Heart right ventricle (tissue), 16 donors: ENCODE measurements around the gene SLC22A3. TPM values are rescaled to one million over a fixed set of nuclear protein-coding genes. Genes with fewer than 3 reads are reported as not detected.
A peak's percentile ranks its signal among the peaks of the same experiment; 100 is the strongest.

ENCODE experiments used
- ATAC-seq, 8 donors: fragments of 200-7000 bp; cut with Tn5 transposase; one replicate each; pipeline ENCODE4 v1.9.1; 2020; ENCODE audit warnings: mild to moderate bottlenecking in 8 of 8, moderate library complexity in 8 of 8, moderate number of reproducible peaks in 1 of 8
- DNase-seq, 2 donors: peaks; one replicate each; pipeline ENCODE4 v3.0.0-alpha.2; 2020
- H3K27ac ChIP-seq, 10 donors: fragments of 200-600 bp; sonication (generic) in 2 of 10; one replicate each; pipeline versions ENCODE4 v1.5.0 to v1.8.0; 2020 to 2022; ENCODE audit warnings: mild to moderate bottlenecking in 3 of 10
- H3K27me3 ChIP-seq, 7 donors: fragments of 200-600 bp; one replicate each; pipeline ENCODE4 v1.8.0; 2021 to 2022; ENCODE audit warnings: mild to moderate bottlenecking in 2 of 7
- H3K36me3 ChIP-seq, 9 donors: fragments of 200-600 bp; sonication (generic) in 1 of 9; one replicate each; pipeline versions ENCODE4 v1.5.0 to v1.8.0; 2020 to 2022; ENCODE audit warnings: mild to moderate bottlenecking in 2 of 9
- H3K4me1 ChIP-seq, 9 donors: fragments of 200-600 bp; sonication (generic) in 1 of 9; one replicate each; pipeline versions ENCODE4 v1.5.0 to v1.8.0; 2020 to 2022; ENCODE audit warnings: mild to moderate bottlenecking in 4 of 9
- H3K4me3 ChIP-seq, 10 donors: fragments of 200-600 bp; sonication (generic) in 2 of 10; one replicate each; pipeline versions ENCODE4 v1.5.0 to v1.8.0; 2020 to 2022; ENCODE audit warnings: mild to moderate bottlenecking in 7 of 10, moderate library complexity in 2 of 10
- H3K9me3 ChIP-seq, 11 donors: fragments of 200-600 bp in 10 of 11; sonication (generic) in 2 of 11; one replicate each; pipeline versions ENCODE4 v1.5.0 to v1.8.0; 2013 to 2022; ENCODE audit warnings: mild to moderate bottlenecking in 2 of 11, control low read depth in 1 of 11, moderate library complexity in 1 of 11
- CTCF ChIP-seq, 9 donors: fragments of 200-600 bp; sonication (generic) in 2 of 9; IDR thresholded peaks; one replicate each; pipeline versions ENCODE4 v1.5.0 to v1.8.0; 2021 to 2022; ENCODE audit warnings: antibody characterized with exemption in 9 of 9, mild to moderate bottlenecking in 5 of 9, moderate library complexity in 1 of 9
- WGBS, 2 donors: extraction: QIAGEN DNeasy Blood & Tissue Kit; methylation state at CpG; one replicate each; pipeline ENCODE4 v1.1.7; 2013; ENCODE audit warnings: inconsistent platforms in 1 of 2; 5-methylcytosine and 5-hydroxymethylcytosine counted together
- intact Hi-C, 10 donors: fragments of 100-400 bp; cut with DNase I; formaldehyde crosslinking; loops; one replicate each; pipeline versions ENCODE4 v1.11.1 to v1.14.2; 2022
- polyA plus RNA-seq, 2 donors: library from polyadenylated mRNA; stranded (reverse); fragments of 200-250 nt; gene quantifications; one replicate each; pipeline ENCODE4 v1.2.3, GENCODE V29; 2013
- total RNA-seq, 10 donors: library from RNA; stranded (reverse); fragmentation: NEBNext Ultra II Directional in 3 of 10; extraction: Animal tissue kit (Norgen Biotek cat#: 25700) in 3 of 10; gene quantifications; one replicate each; pipeline versions ENCODE4 v1.2.1 to v1.2.4, GENCODE V29; 2021 to 2023
- donor health status: Arrhythmogenic right ventricular cardiomyopathy.
- donor health status: ischemic (EF 13 %, LVEDD 7.1; RV severe dilation, severe dysfunction).
- donor health status: healthy with polysubstance abuse.
- donor health status: DM: no; HTN: yes; CAD: no.
- donor health status: DM: no; HTN: no; CAD: no.
- donor health status: ischemic (EF 25% LVEDD 6.9; RV normal size, moderate dysfunction).
- donor health status: ischemic (EF 25% LVEDD 5.7; RV mildly dilated, moderate dysfunction).
- donor health status: healthy.
- donor health status: DM: yes; HTN: yes; CAD: no.
- donor health status: Ischemic cardiomyopathy.
- donor health status: ischemic (EF 35%, LVEDD 5.7; RV mildly dilated, moderate dysfunction).
- donor health status: nonischemic (EF 11% LVEDD 7.7; RV severe dilation, severe dysfunction).
- donor health status: DM: yes; HTN: yes; CAD: no.
- donor health status: PGD.
- donor health status: ischemic (EF 29% LVEDD 5.4; RV normal size, mild dysfunction).
- donor health status: nonischemic (EF 23%, LVEDD 6.1; RV moderate dilation, normal function).

SLC22A3 gene
- total and polyA plus RNA-seq, 12 donors, result 0.26 to 2.0 (median 0.71) TPM

DNA sequence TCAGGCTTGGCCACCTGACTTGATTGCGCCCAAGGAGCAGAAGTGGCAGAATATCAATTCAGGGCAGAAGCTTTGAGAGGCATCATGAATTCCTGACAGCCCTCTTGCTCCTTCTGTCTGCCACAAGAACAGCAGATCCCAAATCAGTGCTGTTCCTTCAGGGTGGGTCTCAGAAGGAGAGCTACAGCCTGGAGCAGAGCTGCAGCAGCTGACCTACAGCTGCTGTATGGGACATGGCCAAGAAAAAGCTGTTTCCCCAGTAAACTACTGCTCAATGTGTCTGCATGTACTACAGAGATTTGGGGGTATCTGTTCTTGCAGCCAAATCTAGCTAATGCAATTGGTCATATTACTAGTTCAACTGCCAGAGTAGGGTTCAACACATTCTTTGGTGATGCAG, 69.0 kb downstream of the SLC22A3 start:
- H3K9me3 ChIP-seq, result no peaks in the 10 kb centered on the region
- H3K4me3 ChIP-seq, result no peak overlapping the region
- ATAC-seq (peak in 7 of 8 donors; percentile 63 to 85 (median 72)), DNase-seq (no peak)
- 73 to 76% methylated on average over 1 of the region's 1 CpG for WGBS, 2 donors
- intact Hi-C loops, result no loop called here
- H3K36me3 ChIP-seq, result no peaks in the 10 kb centered on the region
- no peak overlapping the region for H3K27ac ChIP-seq
- H3K27me3 ChIP-seq, result no peaks in the 10 kb centered on the region
- H3K4me1 ChIP-seq, result peaks cover 0 to 10% (median 0%) of the 10 kb centered on the region in 9 donors
- no peak for TF ChIP-seq CTCF (IDR thresholded peaks at IDR 0.05)

DNA sequence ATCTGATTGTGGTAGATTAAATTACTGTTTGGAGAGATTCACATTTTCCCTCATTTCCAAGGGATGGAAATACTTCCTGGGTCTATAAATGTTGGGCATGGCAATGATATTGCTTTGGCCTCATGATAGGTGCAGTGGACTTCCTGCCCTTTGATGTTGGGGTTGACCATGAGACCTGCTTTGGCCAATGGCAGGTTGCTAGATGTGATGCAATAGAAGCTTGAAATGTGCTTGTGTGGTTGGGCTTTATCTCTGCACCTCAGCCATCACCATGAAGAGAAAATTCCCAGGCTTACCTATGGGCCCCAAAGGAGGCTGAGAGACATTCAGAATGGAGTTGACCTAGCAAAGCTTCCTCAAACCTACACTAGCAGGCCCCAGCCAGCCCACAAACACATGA, 69.4 kb downstream of the SLC22A3 start:
- H3K36me3 ChIP-seq, result no peaks in the 10 kb centered on the region
- H3K27me3 ChIP-seq, result no peaks in the 10 kb centered on the region
- H3K4me1 ChIP-seq, result peaks cover 0 to 10% (median 0%) of the 10 kb centered on the region in 9 donors
- intact Hi-C loops, result no loop called here
- no peak for ATAC-seq
- no peak overlapping the region for H3K4me3 ChIP-seq
- no peak overlapping the region for H3K27ac ChIP-seq
- no peaks in the 10 kb centered on the region for H3K9me3 ChIP-seq
- DNase-seq, result no peak
- TF ChIP-seq CTCF (IDR thresholded peaks at IDR 0.05), result no peak

- intact Hi-C loops, result no loop called here
- DNase-seq (no peak), ATAC-seq (no peak)
- Histone ChIP-seq H3K27ac (no peak overlapping the region), H3K36me3 (no peaks in the 10 kb centered on the region), H3K27me3 (no peaks in the 10 kb centered on the region), H3K4me3 (no peak overlapping the region), H3K4me1 (peaks cover 0 to 10% (median 0%) of the 10 kb centered on the region in 9 donors), H3K9me3 (no peaks in the 10 kb centered on the region)
- WGBS, 2 donors, result 74 to 76% methylated on average over 3 of the region's 3 CpGs
- no peak for TF ChIP-seq CTCF (IDR thresholded peaks at IDR 0.05)
These were observed 70.2 kb downstream of the SLC22A3 start for GRCh38 chr6:160418370-160418769.

- Histone ChIP-seq H3K27ac (no peak overlapping the region), H3K27me3 (no peaks in the 10 kb centered on the region), H3K4me1 (peaks cover 0 to 10% (median 0%) of the 10 kb centered on the region in 9 donors), H3K36me3 (no peaks in the 10 kb centered on the region), H3K4me3 (no peak overlapping the region), H3K9me3 (no peaks in the 10 kb centered on the region)
- ATAC-seq (no peak), DNase-seq (no peak)
- intact Hi-C loops, result no loop called here
- TF ChIP-seq CTCF (IDR thresholded peaks at IDR 0.05), result no peak
- 45 to 59% methylated on average over 1 of the region's 1 CpG for WGBS, 2 donors
These were observed 71.3 kb downstream of the SLC22A3 start for GRCh38 chr6:160419488-160419887.
